Left ventricle myocardium superior (tissue), 1 donor: Measurements from ENCODE around the gene SMYD2. TPM values are rescaled to one million over a fixed set of nuclear protein-coding genes. Genes with fewer than 3 reads are reported as not detected.

Experiments used
- ATAC-seq: fragments of 200-7000 bp; cut with Tn5 transposase; one replicate; pipeline ENCODE4 v1.9.1; 2020; ENCODE audit warnings: mild to moderate bottlenecking, moderate library complexity
- DNase-seq: peaks from one replicate; pipeline ENCODE4 v3.0.0-alpha.2; 2020
- intact Hi-C: fragments of 100-400 bp; cut with micrococcal nuclease; formaldehyde crosslinking; loops from one replicate; pipeline ENCODE4 v1.11.0; 2022
- total RNA-seq: library from RNA; stranded (reverse); fragmentation: NEBNext Ultra II Directional; extraction: Animal tissue kit (Norgen Biotek cat#: 25700); gene quantifications from one replicate; pipeline ENCODE4 v1.2.1, GENCODE V29; 2021
- donor health status: DM: no; HTN: yes; CAD: no; lungs with severe emphysema.

Gene SMYD2
- total RNA-seq, 1 donor from 2014 or later, result 234 TPM

- intact Hi-C loops, result no loop called here
- no peak for ATAC-seq
- no peak for DNase-seq
Observed at GRCh38 chr1:214292322-214292721, 11.4 kb downstream of the SMYD2 start.

- ATAC-seq (no peak), DNase-seq (no peak)
- intact Hi-C loops, result no loop called here
Observed at GRCh38 chr1:214295934-214296333, 15.0 kb downstream of the SMYD2 start.

- ATAC-seq, result peak; percentile 67
Observed at GRCh38 chr1:214296860-214297745, 16.1 kb downstream of the SMYD2 start.

GRCh38 chr1:214300149-214300780 lies 19.3 kb downstream of the SMYD2 start:
- no peak for DNase-seq
- no peak for ATAC-seq
- intact Hi-C loops, result no loop called here

More at GRCh38 chr1:214296860-214297745, 16.1 kb downstream of the SMYD2 start:
- DNase-seq, result no peak
- intact Hi-C loops, result no loop called here

GRCh38 chr1:214301526-214301925 lies 20.6 kb downstream of the SMYD2 start:
- DNase-seq (no peak), ATAC-seq (no peak)
- intact Hi-C loops, result no loop called here

GRCh38 chr1:214303141-214303930 lies 22.4 kb downstream of the SMYD2 start:
- DNase-seq, result no peak
- peak; percentile 18 for ATAC-seq
- intact Hi-C loops, result no loop called here

- no peak for ATAC-seq
- DNase-seq, result no peak
- intact Hi-C loops, result no loop called here
Observed at GRCh38 chr1:214305164-214305751, 24.3 kb downstream of the SMYD2 start.

GRCh38 chr1:214306269-214306668 lies 25.3 kb downstream of the SMYD2 start:
- DNase-seq (no peak), ATAC-seq (no peak)
- intact Hi-C loops, result no loop called here

GRCh38 chr1:214310010-214310409 lies 29.1 kb downstream of the SMYD2 start:
- ATAC-seq (no peak), DNase-seq (no peak)
- intact Hi-C loops, result no loop called here

- no peak for DNase-seq
- intact Hi-C loops, result no loop called here
- no peak for ATAC-seq
Observed at GRCh38 chr1:214310777-214311690, 30.1 kb downstream of the SMYD2 start.

GRCh38 chr1:214312530-214313051 lies 31.6 kb downstream of the SMYD2 start:
- peak; percentile 67 for ATAC-seq
- intact Hi-C loops, result no loop called here

GRCh38 chr1:214314178-214314843 lies 33.4 kb downstream of the SMYD2 start:
- ATAC-seq, result no peak
- DNase-seq, result no peak
- intact Hi-C loops, result no loop called here

More at GRCh38 chr1:214312530-214313051, 31.6 kb downstream of the SMYD2 start:
- DNase-seq, result peak; percentile 44

GRCh38 chr1:214316593-214316992 lies 35.6 kb downstream of the SMYD2 start:
- DNase-seq, result peak; percentile 53
- intact Hi-C loops, result no loop called here
- ATAC-seq, result peak; percentile 77

- peak; percentile 44 for ATAC-seq
- DNase-seq, result no peak
- intact Hi-C loops, result no loop called here
Observed at GRCh38 chr1:214317300-214317699, 36.3 kb downstream of the SMYD2 start.

- ATAC-seq, result no peak
- no peak for DNase-seq
- intact Hi-C loops, result no loop called here
Observed at GRCh38 chr1:214317734-214318133, 36.8 kb downstream of the SMYD2 start.

GRCh38 chr1:214318356-214318755 lies 37.4 kb downstream of the SMYD2 start:
- ATAC-seq (no peak), DNase-seq (no peak)

GRCh38 chr1:214318956-214319736 lies 38.2 kb downstream of the SMYD2 start:
- intact Hi-C loops, result no loop called here
- ATAC-seq (peak; percentile 23), DNase-seq (no peak)

More at GRCh38 chr1:214318356-214318755, 37.4 kb downstream of the SMYD2 start:
- intact Hi-C loops, result no loop called here
